Osteocyte (in vitro differentiated cells): ENCODE results near the gene SIGLEC1. TPM values are rescaled to one million over a fixed set of nuclear protein-coding genes. Genes with fewer than 3 reads are reported as not detected.

Source experiments
- DNase-seq: peaks from one replicate; pipeline ENCODE4 v3.0.0; 2021; ENCODE audit warnings: mixed read lengths; ENCODE audit not compliant: unreplicated experiment; ENCODE audit errors: extremely low spot score
- H3K27ac Mint-ChIP-seq: one replicate; pipeline ENCODE4 v1.8.0; 2021; ENCODE audit warnings: mild to moderate bottlenecking, mixed read lengths; ENCODE audit not compliant: unreplicated experiment
- H3K27me3 Mint-ChIP-seq: one replicate; pipeline ENCODE4 v1.8.0; 2021; ENCODE audit warnings: mixed read lengths; ENCODE audit not compliant: unreplicated experiment
- H3K36me3 Mint-ChIP-seq: one replicate; pipeline ENCODE4 v1.8.0; 2021; ENCODE audit warnings: mixed read lengths; ENCODE audit not compliant: unreplicated experiment
- H3K4me1 Mint-ChIP-seq: one replicate; pipeline ENCODE4 v1.8.0; 2021; ENCODE audit warnings: mixed read lengths; ENCODE audit not compliant: unreplicated experiment
- H3K4me3 Mint-ChIP-seq: one replicate; pipeline ENCODE4 v1.8.0; 2021; ENCODE audit warnings: mild to moderate bottlenecking, moderate library complexity, mixed read lengths; ENCODE audit not compliant: unreplicated experiment
- H3K9me3 Mint-ChIP-seq: one replicate; pipeline ENCODE4 v1.8.0; 2021; ENCODE audit warnings: mixed read lengths; ENCODE audit not compliant: unreplicated experiment
- long read RNA-seq: library from polyadenylated mRNA; unstranded; transcript quantifications from one replicate; pipeline ENCODE4 v2.0.0, GENCODE V29; 2021
- total RNA-seq: library from RNA; stranded (reverse); gene quantifications from 2 replicates; pipeline ENCODE4 v1.2.1, GENCODE V29; 2021
- TF ChIP-seq, protein P1 (sequence below): fragments of 200-600 bp; sonication (generic); IDR thresholded peaks from 2 replicates; pipeline ENCODE4 v1.5.0; 2021; ENCODE audit warnings: antibody characterized with exemption, mild to moderate bottlenecking, moderate library complexity

The SIGLEC1 gene
- 0.21 TPM in 2 replicates for total RNA-seq
- long read RNA-seq, result 0 reads

DNA sequence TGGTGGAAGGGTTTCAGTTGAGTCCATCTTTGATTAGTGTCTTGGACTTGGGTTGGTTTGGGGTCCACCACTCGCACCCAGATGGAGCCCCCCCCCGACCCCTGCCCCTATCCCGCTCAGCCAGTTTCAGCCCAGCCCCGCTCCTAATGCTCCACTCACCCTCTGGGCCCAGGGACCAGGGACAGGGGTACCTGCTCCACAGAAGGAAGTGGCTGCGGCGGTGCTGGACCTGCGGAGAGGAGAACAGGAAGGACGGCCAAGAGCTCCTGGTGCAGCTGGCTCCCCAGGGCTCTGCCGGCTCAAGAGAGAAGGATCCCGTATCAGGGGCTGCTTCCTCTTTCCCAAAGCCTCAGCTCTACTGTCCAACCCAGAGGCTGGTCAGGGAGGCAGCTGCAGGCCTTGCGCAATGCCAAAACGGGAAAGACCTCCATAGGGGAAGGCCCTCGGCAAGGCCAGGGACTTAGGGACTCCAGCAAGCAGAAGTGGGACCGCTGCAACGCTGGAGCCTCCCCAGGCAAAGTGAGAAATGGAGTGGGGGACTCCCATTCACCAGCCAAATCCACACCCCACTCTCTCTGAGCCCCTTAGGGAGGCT, at the start of gene SIGLEC1:
Gene SIGLEC1 (minus strand): TSS at position 322 of the 595 bp plus-strand sequence. CDS start 5,472 bp downstream, outside the sequence.
- no peak for DNase-seq
- TF ChIP-seq, protein P1, sequence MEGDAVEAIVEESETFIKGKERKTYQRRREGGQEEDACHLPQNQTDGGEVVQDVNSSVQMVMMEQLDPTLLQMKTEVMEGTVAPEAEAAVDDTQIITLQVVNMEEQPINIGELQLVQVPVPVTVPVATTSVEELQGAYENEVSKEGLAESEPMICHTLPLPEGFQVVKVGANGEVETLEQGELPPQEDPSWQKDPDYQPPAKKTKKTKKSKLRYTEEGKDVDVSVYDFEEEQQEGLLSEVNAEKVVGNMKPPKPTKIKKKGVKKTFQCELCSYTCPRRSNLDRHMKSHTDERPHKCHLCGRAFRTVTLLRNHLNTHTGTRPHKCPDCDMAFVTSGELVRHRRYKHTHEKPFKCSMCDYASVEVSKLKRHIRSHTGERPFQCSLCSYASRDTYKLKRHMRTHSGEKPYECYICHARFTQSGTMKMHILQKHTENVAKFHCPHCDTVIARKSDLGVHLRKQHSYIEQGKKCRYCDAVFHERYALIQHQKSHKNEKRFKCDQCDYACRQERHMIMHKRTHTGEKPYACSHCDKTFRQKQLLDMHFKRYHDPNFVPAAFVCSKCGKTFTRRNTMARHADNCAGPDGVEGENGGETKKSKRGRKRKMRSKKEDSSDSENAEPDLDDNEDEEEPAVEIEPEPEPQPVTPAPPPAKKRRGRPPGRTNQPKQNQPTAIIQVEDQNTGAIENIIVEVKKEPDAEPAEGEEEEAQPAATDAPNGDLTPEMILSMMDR, result no peak
- Mint-ChIP-seq H3K36me3 (no peaks in the 10 kb centered on the region), H3K4me3 (no peak within 1 kb of the TSS), H3K27me3 (no peaks in the 10 kb centered on the region), H3K27ac (no peak within 1 kb of the TSS), H3K9me3 (no peaks in the 10 kb centered on the region), H3K4me1 (peaks cover 16% of the 10 kb centered on the region)

DNA sequence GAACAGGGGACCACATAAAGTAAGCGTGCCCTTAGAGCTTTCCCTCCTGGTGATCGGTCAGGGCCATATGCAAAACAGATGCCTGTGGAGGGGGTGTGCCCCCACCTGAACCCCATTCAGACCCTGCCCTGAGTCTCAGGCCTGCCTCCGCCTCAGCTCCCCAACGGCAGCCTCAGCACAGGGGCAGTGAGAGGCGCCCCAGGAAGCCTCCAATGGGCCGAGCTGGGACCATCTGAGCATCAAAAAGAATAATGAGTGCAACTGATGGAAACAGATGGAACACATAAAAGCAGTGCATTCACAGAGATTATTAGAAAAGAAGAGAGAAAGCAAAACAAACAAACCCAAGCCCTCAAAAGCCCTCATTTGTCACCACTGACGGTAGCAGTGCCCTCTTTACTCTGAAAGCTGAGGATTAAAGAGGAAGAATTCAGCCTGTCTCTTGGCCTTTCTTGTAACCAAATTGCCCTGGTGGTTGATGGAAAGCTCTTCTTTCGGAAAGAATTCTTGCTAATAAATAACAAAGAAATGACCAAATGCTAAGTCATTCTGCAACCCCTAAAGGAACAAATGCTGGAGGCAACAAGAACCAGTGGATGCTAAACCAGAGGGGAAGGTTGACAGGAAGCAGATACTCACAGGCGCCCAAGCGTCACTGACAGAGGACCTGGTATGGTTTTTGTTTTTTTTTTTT, 48.4 kb upstream of the SIGLEC1 start:
- no peaks in the 10 kb centered on the region for H3K27me3 Mint-ChIP-seq
- no peak overlapping the region for H3K27ac Mint-ChIP-seq
- no peak for DNase-seq
- H3K36me3 Mint-ChIP-seq, result peaks cover 6% of the 10 kb centered on the region
- H3K4me1 Mint-ChIP-seq, result peaks cover 5% of the 10 kb centered on the region
- H3K4me3 Mint-ChIP-seq, result no peak overlapping the region
- TF ChIP-seq, protein P1, result no peak
- H3K9me3 Mint-ChIP-seq, result no peaks in the 10 kb centered on the region

DNA sequence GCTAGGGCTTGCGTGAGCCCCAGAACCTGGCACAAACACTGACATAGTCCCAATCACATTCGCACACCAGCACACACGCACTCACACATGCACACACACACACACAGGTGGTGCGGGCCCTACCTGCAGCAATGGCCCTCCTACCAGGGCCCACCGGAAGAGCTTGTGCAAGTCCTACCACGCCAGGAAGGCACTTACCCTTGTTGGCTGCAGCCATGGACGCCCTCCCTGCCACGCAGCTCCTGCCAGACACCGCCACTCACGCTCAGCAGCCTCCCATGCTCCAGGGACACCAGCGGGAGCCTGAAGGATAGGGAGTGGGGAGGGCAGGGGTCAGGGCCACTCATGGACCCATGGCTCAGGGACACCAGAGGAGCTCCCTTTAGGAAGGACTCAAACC, 47.5 kb upstream of the SIGLEC1 start:
- no peaks in the 10 kb centered on the region for H3K9me3 Mint-ChIP-seq
- no peak overlapping the region for H3K27ac Mint-ChIP-seq
- no peak overlapping the region for H3K4me3 Mint-ChIP-seq

DNA sequence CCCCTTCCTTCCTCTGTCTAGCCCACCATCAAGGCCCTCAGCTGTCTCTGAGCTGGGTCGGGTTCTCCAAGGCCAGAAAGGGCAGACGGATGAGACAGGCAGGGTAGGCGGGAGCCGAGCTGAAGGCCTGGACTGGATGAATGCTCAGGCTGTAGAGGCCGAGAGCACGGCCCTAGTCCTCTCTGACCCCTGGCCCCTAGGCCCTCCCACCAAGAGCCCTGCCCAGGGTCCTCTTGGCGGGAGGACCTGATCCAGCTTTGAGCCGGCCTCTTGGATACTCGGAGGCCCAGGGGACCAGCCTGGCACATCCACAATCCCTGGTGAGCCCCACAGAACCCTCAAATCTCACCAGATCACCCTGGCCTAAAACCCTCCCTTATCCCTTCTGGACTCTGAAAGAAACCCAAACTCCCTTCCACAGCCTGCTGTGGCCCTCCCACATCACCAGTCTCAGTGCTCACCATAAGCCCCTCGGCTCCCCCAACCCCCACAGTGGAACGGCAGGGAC, 47.0 kb upstream of the SIGLEC1 start:
- Mint-ChIP-seq H3K27ac (no peak overlapping the region), H3K9me3 (no peaks in the 10 kb centered on the region), H3K36me3 (peaks cover 6% of the 10 kb centered on the region), H3K27me3 (no peaks in the 10 kb centered on the region), H3K4me3 (no peak overlapping the region), H3K4me1 (no peaks in the 10 kb centered on the region)
- no peak for DNase-seq
- TF ChIP-seq, protein P1, result no peak

More for the DNA sequence above, 47.5 kb upstream of the SIGLEC1 start:
- peaks cover 6% of the 10 kb centered on the region for H3K36me3 Mint-ChIP-seq
- no peak for DNase-seq
- TF ChIP-seq, protein P1, result no peak
- no peaks in the 10 kb centered on the region for H3K27me3 Mint-ChIP-seq
- H3K4me1 Mint-ChIP-seq, result no peaks in the 10 kb centered on the region

DNA sequence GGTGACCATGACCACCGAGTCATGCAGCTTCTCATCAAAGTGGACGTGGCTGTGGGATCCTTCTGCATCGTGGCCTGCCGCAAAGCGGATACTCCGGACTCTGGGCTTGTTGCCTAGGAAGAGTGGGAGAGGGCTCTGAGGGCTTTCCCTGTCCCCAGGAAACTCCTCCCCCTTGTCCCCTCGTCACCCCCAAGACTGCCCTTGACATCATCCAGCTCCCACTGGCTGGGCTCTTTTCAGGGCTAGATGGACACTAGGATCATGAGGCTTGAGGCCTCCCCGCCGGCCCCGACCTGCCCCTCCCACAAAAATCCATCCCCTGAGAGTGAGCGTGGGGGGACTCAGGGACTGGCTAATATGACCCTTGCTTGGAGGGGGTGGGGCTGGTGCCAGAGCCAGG, 46.2 kb upstream of the SIGLEC1 start:
- Mint-ChIP-seq H3K27me3 (no peaks in the 10 kb centered on the region), H3K4me3 (no peak overlapping the region), H3K27ac (no peak overlapping the region), H3K36me3 (peaks cover 6% of the 10 kb centered on the region), H3K9me3 (no peaks in the 10 kb centered on the region), H3K4me1 (no peaks in the 10 kb centered on the region)
- TF ChIP-seq, protein P1, result no peak
- no peak for DNase-seq
